ENCODE measurements around the gene ALG13.

- TF ChIP-seq EZH2 (IDR thresholded peaks at IDR 0.05; ENCODE audit: borderline replicate concordance, low read length) (no peak), CTCF (IDR thresholded peaks at IDR 0.05; ENCODE audit: low read length) (no peak)
Observed at GRCh38 chrX:111641969-111642368, 39.0 kb upstream of the ALG13 start.

Data from OCI-LY1 (cell line).